GM12878 (cell line): Measurements from ENCODE around the gene TRIM16. TPM values are rescaled to one million over a fixed set of nuclear protein-coding genes. Genes with fewer than 3 reads are reported as not detected.

Source experiments
- ATAC-seq: fragments of 200-7000 bp; cut with Tn5 transposase; 3 replicates; pipeline ENCODE4 v1.9.1; 2020; ENCODE audit warnings: mild to moderate bottlenecking, moderate library complexity
- BruUV-seq: library from RNA; stranded (reverse); fragments of 400-500 nt; replicated peaks from 2 replicates; lab custom pipeline; 2021; lab: Mats Ljungman, UMichigan
- CTCF ChIA-PET: fragments of 300-600 bp; sonication (Branson Sonifier 250); formaldehyde crosslinking; extraction: SDS; loops from one replicate; lab custom pipeline; 2021; ENCODE audit warnings: inconsistent platforms; lab: Yijun Ruan, JAX
- POLR2A ChIA-PET: fragments of 350-600 bp; formaldehyde crosslinking; extraction: SDS; loops from one replicate; lab custom pipeline; 2021; ENCODE audit warnings: inconsistent platforms; lab: Charles Lee
- RAD21 ChIA-PET: fragments of 300-600 bp; sonication (Branson Sonifier 250); formaldehyde crosslinking; loops from one replicate; lab custom pipeline; 2023; ENCODE audit warnings: antibody characterized with exemption; ENCODE audit not compliant: unreplicated experiment; lab: Charles Lee
- SMC1A ChIA-PET: fragments of 300-600 bp; sonication (Branson Sonifier 250); formaldehyde crosslinking; loops from one replicate; lab custom pipeline; 2023; ENCODE audit not compliant: unreplicated experiment, uncharacterized antibody; lab: Charles Lee
- DNase-seq: peaks from one replicate; pipeline ENCODE4 v3.0.0-alpha.2; 2011; ENCODE audit warnings: low read depth, low spot score
- FAIRE-seq: peaks from 3 replicates; lab custom pipeline; 2011; peaks lifted over from hg19 to GRCh38; lab: Jason Lieb, UNC
- H2AFZ ChIP-seq: 2 replicates; pipeline ENCODE4 v1.6.0; 2011; ENCODE audit warnings: low read depth, low read length, control low read depth; ENCODE audit not compliant: control insufficient read depth
- H3K27ac ChIP-seq: 2 replicates; pipeline ENCODE4 v1.5.1; 2011; ENCODE audit warnings: control low read depth; ENCODE audit not compliant: control insufficient read depth, insufficient read depth
- H3K27me3 ChIP-seq, 2 experiments: replicated peaks in 1 of 2; 2 replicates each; pipeline versions ENCODE4 v1.6.0 to v1.6.1; 2011; ENCODE audit warnings: low read length in 1 of 2; ENCODE audit not compliant: control insufficient read depth in 2 of 2, insufficient read depth in 2 of 2
- H3K36me3 ChIP-seq, 2 experiments: 2 replicates each; pipeline ENCODE4 v1.5.1; 2011; ENCODE audit warnings: low read length in 1 of 2; ENCODE audit not compliant: control insufficient read depth in 2 of 2, insufficient read depth in 2 of 2
- H3K4me1 ChIP-seq: 2 replicates; pipeline ENCODE4 v1.6.1; 2011; ENCODE audit warnings: mild to moderate bottlenecking, low read length, moderate library complexity, mixed read lengths; ENCODE audit not compliant: control insufficient read depth, insufficient read depth
- H3K4me2 ChIP-seq: 2 replicates; pipeline ENCODE4 v1.6.0; 2011; ENCODE audit warnings: control low read depth; ENCODE audit not compliant: control insufficient read depth, insufficient read depth
- H3K4me3 ChIP-seq: fragments of 200-600 bp; sonication (generic); 2 replicates; pipeline ENCODE4 v1.5.1; 2016
- H3K79me2 ChIP-seq: 2 replicates; pipeline ENCODE4 v1.6.0; 2011; ENCODE audit warnings: low read length; ENCODE audit not compliant: control insufficient read depth, insufficient read depth
- H3K9ac ChIP-seq: 2 replicates; pipeline ENCODE4 v1.8.0; 2011; ENCODE audit warnings: low read length, control low read depth, mixed read lengths; ENCODE audit not compliant: control insufficient read depth, insufficient read depth
- H3K9me3 ChIP-seq: replicated peaks from 3 replicates; pipeline ENCODE4 v1.5.1; 2011; ENCODE audit warnings: mild to moderate bottlenecking, low read length; ENCODE audit not compliant: control insufficient read depth, insufficient read depth
- H4K20me1 ChIP-seq: 2 replicates; pipeline ENCODE4 v1.6.0; 2011; ENCODE audit not compliant: control insufficient read depth, insufficient read depth
- EGR1 ChIP-seq, 2 experiments: IDR thresholded peaks; 1 replicate in 1 of 2; 2 replicates in 1 of 2; pipeline ENCODE4 v1.6.1; 2011 to 2012; ENCODE audit warnings: low read depth in 2 of 2, low read length in 2 of 2, borderline replicate concordance in 1 of 2, mild to moderate bottlenecking in 1 of 2, moderate library complexity in 1 of 2
- ESRRA ChIP-seq: IDR thresholded peaks from 2 replicates; pipeline ENCODE4 v1.6.1; 2012; ENCODE audit warnings: mild to moderate bottlenecking, low read length, improper control_type of control experiment
- HDAC6 ChIP-seq: fragments of 200-600 bp; sonication (generic); IDR thresholded peaks from one replicate; pipeline ENCODE4 v1.8.0; 2017; ENCODE audit warnings: antibody characterized with exemption; ENCODE audit not compliant: unreplicated experiment
- LARP7 ChIP-seq: fragments of 450-650 bp; IDR thresholded peaks from 2 replicates; pipeline ENCODE4 v1.6.1; 2017; ENCODE audit warnings: mild to moderate bottlenecking
- MTA3 ChIP-seq: IDR thresholded peaks from 2 replicates; pipeline ENCODE4 v1.6.1; 2012; ENCODE audit warnings: low read length, inconsistent platforms, borderline replicate concordance
- RELA ChIP-seq: fragments of 450-650 bp; IDR thresholded peaks from 2 replicates; pipeline ENCODE4 v1.8.0; 2014; ENCODE audit warnings: borderline replicate concordance; ENCODE audit not compliant: partially characterized antibody
- RUNX3 ChIP-seq: IDR thresholded peaks from 2 replicates; pipeline ENCODE4 v1.6.1; 2012; ENCODE audit warnings: low read length, inconsistent platforms
- SP1 ChIP-seq: IDR thresholded peaks from one replicate; pipeline ENCODE4 v1.6.1; 2011; ENCODE audit warnings: low read depth, low read length
- SUZ12 ChIP-seq: fragments of 200-600 bp; sonication (generic); IDR thresholded peaks from one replicate; pipeline ENCODE4 v1.6.1; 2018; ENCODE audit warnings: antibody characterized with exemption, mild to moderate bottlenecking; ENCODE audit not compliant: unreplicated experiment
- TCF3 ChIP-seq: IDR thresholded peaks from 2 replicates; pipeline ENCODE4 v1.6.1; 2012; ENCODE audit warnings: low read depth, mild to moderate bottlenecking, low read length, borderline replicate concordance; ENCODE audit not compliant: insufficient read depth
- TCF7 ChIP-seq: IDR thresholded peaks from 2 replicates; pipeline ENCODE4 v1.6.1; 2014; ENCODE audit warnings: antibody characterized with exemption, borderline replicate concordance
- ZNF207 ChIP-seq: fragments of 450-650 bp; IDR thresholded peaks from 2 replicates; pipeline ENCODE4 v1.6.1; 2014; ENCODE audit warnings: antibody characterized with exemption, mild to moderate bottlenecking, borderline replicate concordance
- ZNF592 ChIP-seq: fragments of 450-650 bp; IDR thresholded peaks from 2 replicates; pipeline ENCODE4 v1.6.1; 2017; ENCODE audit warnings: mild to moderate bottlenecking, moderate library complexity
- WGBS: methylation state at CpG from one replicate; pipeline ENCODE4 v1.1.6; 2016; ENCODE audit warnings: low lambda C conversion rate; ENCODE audit not compliant: insufficient replicate concordance, insufficient coverage; ENCODE audit errors: missing lambda C conversion rate; 5-methylcytosine and 5-hydroxymethylcytosine counted together
- in situ Hi-C: fragments of 300-500 bp; cut with MboI; formaldehyde crosslinking; loops from 9 replicates; pipeline ENCODE4 v1.14.3; 2018; ENCODE audit warnings: mixed read lengths
- intact Hi-C: fragments of 100-400 bp; cut with micrococcal nuclease; formaldehyde crosslinking; loops from one replicate; pipeline ENCODE4 v1.14.2; 2022; ENCODE audit not compliant: unreplicated experiment
- polyA plus RNA-seq, 11 experiments: library from polyadenylated mRNA; depleted of rRNA in 4 of 11; unstranded in 6 of 11; stranded (reverse) in 5 of 11; fragments of >200 nt; fragmentation: Nextera tagmentation in 4 of 11; fragmentation: Illumina TruSeq in 1 of 11; extraction: Ambion mirVana in 4 of 11; extraction: Trizol in 1 of 11; gene quantifications; 1 replicate in 1 of 11; 2 replicates in 10 of 11; pipeline versions ENCODE4 v1.2.1 to v1.2.3, GENCODE V29; 2011 to 2016; ENCODE audit warnings: inconsistent platforms in 2 of 11, missing spikeins in 2 of 11, low read depth in 1 of 11
- total RNA-seq, 4 experiments: library from RNA; depleted of rRNA in 3 of 4; stranded (reverse); fragments of >200 nt in 3 of 4; fragmentation: Illumina TruSeq in 1 of 4; extraction: Trizol in 1 of 4; gene quantifications; 2 replicates each; pipeline versions ENCODE4 v1.2.1 to v1.2.3, GENCODE V29; 2013 to 2021
- TF ChIP-seq, protein P1 (sequence below): IDR thresholded peaks from 2 replicates; pipeline ENCODE4 v1.6.1; 2011; ENCODE audit warnings: borderline replicate concordance, low read depth, mild to moderate bottlenecking, moderate library complexity, mixed read lengths, low read length; ENCODE audit not compliant: insufficient read depth; ENCODE audit errors: extremely low read length
- TF ChIP-seq, protein P2 (sequence below): fragments of 450-650 bp; IDR thresholded peaks from 2 replicates; pipeline ENCODE4 v1.6.1; 2016; ENCODE audit warnings: mild to moderate bottlenecking
- TF ChIP-seq, protein P3 (sequence below): fragments of 450-650 bp; IDR thresholded peaks from 2 replicates; pipeline ENCODE4 v1.6.1; 2018; ENCODE audit warnings: borderline replicate concordance, mild to moderate bottlenecking; ENCODE audit not compliant: partially characterized antibody

Gene TRIM16
- total and polyA plus RNA-seq, 10 of the 15 experiments (the other 5 are each of a cell fraction or from before 2014, with no cell fraction given) = 2.6 to 11.9 (median 9.9) TPM

- no peak for DNase-seq
- no peaks in the 10 kb centered on the region for H4K20me1 ChIP-seq
- no peaks in the 10 kb centered on the region for H3K36me3 ChIP-seq
- RAD21 ChIA-PET = no interaction called here
- POLR2A ChIA-PET = no interaction called here
- WGBS = 60% methylated on average over 6 of the region's 6 CpGs
- intact Hi-C loops (no loop called here), in situ Hi-C loops (no loop called here)
- no peak overlapping the region for H3K27ac ChIP-seq
- ATAC-seq = no peak
- no peak overlapping the region for H2AFZ ChIP-seq
- no peak for FAIRE-seq
- BruUV-seq = no TSS peak
- H3K4me3 ChIP-seq = no peak overlapping the region
- TF ChIP-seq SP1 (no peak), ESRRA (no peak), ZNF592 (no peak), RUNX3 (no peak), MTA3 (no peak), TCF3 (no peak), LARP7 (no peak), HDAC6 (no peak), SUZ12 (no peak), EGR1 (IDR thresholded peaks at IDR 0.05; ENCODE audit: borderline replicate concordance in 1 of 2, low read depth in 2 of 2, low read length in 2 of 2) (no peak), ZNF207 (no peak), RELA (no peak), TCF7 (no peak)
- TF ChIP-seq, protein P1, sequence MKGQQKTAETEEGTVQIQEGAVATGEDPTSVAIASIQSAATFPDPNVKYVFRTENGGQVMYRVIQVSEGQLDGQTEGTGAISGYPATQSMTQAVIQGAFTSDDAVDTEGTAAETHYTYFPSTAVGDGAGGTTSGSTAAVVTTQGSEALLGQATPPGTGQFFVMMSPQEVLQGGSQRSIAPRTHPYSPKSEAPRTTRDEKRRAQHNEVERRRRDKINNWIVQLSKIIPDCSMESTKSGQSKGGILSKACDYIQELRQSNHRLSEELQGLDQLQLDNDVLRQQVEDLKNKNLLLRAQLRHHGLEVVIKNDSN = no peak
- TF ChIP-seq, protein P2, sequence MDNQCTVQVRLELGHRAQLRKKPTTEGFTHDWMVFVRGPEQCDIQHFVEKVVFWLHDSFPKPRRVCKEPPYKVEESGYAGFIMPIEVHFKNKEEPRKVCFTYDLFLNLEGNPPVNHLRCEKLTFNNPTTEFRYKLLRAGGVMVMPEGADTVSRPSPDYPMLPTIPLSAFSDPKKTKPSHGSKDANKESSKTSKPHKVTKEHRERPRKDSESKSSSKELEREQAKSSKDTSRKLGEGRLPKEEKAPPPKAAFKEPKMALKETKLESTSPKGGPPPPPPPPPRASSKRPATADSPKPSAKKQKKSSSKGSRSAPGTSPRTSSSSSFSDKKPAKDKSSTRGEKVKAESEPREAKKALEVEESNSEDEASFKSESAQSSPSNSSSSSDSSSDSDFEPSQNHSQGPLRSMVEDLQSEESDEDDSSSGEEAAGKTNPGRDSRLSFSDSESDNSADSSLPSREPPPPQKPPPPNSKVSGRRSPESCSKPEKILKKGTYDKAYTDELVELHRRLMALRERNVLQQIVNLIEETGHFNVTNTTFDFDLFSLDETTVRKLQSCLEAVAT = no peak
- TF ChIP-seq, protein P3, sequence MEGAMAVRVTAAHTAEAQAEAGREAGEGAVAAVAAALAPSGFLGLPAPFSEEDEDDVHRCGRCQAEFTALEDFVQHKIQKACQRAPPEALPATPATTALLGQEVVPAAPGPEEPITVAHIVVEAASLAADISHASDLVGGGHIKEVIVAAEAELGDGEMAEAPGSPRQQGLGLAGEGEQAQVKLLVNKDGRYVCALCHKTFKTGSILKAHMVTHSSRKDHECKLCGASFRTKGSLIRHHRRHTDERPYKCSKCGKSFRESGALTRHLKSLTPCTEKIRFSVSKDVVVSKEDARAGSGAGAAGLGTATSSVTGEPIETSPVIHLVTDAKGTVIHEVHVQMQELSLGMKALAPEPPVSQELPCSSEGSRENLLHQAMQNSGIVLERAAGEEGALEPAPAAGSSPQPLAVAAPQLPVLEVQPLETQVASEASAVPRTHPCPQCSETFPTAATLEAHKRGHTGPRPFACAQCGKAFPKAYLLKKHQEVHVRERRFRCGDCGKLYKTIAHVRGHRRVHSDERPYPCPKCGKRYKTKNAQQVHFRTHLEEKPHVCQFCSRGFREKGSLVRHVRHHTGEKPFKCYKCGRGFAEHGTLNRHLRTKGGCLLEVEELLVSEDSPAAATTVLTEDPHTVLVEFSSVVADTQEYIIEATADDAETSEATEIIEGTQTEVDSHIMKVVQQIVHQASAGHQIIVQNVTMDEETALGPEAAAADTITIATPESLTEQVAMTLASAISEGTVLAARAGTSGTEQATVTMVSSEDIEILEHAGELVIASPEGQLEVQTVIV = no peak
- H3K27me3 ChIP-seq = no peaks in the 10 kb centered on the region
- CTCF ChIA-PET = no interaction called here
- no peak overlapping the region for H3K9ac ChIP-seq
- H3K4me1 ChIP-seq = peaks cover 10% of the 10 kb centered on the region
- H3K9me3 ChIP-seq = no peaks in the 10 kb centered on the region
- no peak overlapping the region for H3K4me2 ChIP-seq
- SMC1A ChIA-PET = no interaction called here
- H3K79me2 ChIP-seq = no peaks in the 10 kb centered on the region
These were observed 34.2 kb downstream of the TRIM16 start for GRCh38 chr17:15649861-15650421.
